ENCODE results near the gene KCNQ2.

KCNQ2 gene

DNA sequence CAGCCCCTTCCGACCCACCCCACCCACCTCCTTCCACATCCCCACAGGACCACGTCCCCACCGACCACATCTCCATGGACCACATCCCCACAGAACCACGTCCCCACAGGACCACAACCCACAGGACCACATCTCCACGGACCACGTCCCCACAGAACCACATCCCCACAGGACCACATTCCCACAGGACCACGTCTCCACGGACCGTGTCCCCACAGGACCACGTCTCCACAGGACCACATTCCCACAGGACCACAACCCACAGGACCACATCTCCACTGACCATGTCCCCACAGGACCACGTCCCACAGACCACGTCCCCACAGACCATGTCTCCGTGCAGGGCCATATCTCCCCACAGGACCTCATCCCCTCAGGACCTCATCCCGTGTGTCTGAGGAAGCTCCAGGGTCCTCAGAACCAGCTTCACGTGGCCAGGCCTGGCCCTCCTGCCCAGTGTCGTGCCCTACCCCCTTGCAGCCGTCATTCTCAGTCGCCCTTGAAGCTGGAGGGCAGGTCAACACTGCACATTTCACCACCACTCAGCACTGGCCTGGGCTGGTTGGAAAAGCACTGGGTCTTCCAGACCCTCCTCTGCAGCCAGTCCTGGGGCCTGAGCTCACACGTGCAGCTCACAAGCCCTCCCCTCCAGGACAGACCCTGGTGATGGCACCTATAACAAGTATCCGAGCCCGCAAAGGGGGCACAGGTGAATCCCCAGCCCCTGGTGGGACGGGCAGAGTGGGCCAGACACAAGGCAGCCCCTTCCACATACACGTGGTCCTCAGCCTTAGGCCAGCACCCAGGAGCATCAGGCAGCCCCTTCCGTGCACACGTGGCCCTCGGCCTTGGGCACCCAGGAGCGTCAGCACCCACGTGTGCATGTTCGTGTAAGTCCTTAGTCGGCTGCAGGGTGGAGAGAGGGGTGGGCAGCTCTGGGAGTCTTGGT, 115.2 kb downstream of the KCNQ2 start:
- no peak for DNase-seq (ENCODE audit: low read depth in 2 of 2)

DNA sequence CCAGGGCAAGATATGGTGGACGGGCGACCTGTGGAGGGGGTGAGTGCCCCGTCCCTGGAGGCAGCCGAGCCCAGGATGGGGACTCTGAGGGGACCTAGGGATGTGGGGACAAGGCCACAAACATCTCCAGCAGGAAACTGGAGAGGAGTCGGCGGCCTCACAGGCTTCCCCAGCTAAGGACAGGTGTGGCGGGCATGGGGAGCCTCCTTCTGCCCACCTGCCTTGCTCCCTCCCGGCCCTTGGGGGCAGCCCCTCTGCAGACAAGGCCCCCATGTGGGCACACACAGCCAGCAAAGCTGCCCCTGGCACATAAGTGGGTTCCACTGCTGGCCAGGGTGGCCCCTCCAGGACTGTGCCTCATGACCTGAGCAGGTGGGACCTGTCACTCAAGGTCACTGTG, 115.9 kb downstream of the KCNQ2 start:
- no peak for DNase-seq (ENCODE audit: low read depth in 2 of 2)

DNA sequence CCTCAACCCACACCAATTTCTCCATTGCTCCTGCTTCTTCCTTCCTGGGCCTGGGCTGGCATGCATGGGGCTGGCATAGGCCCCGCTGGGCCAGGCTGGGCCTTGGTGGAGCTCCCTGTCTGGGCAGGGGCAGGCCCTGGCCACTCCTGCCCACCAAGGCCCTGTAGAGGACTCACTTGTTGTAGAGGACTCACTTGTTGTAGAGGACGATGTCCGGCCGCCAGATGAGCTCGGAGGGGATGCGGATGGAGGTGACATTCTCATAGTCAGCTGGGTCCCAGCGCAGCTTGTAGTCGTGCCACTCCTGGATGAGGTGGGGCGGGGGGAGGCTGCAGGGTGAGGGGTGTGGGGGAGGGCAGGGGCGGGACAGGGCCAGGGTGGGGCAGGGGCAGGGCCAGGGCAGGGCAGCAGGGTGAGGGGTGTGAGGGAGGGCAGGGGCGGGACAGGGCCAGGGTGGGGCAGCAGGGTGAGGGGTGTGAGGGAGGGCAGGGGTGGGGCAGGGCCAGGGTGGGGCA, 116.6 kb downstream of the KCNQ2 start:
- no peak for DNase-seq (ENCODE audit: low read depth in 2 of 2)

DNA sequence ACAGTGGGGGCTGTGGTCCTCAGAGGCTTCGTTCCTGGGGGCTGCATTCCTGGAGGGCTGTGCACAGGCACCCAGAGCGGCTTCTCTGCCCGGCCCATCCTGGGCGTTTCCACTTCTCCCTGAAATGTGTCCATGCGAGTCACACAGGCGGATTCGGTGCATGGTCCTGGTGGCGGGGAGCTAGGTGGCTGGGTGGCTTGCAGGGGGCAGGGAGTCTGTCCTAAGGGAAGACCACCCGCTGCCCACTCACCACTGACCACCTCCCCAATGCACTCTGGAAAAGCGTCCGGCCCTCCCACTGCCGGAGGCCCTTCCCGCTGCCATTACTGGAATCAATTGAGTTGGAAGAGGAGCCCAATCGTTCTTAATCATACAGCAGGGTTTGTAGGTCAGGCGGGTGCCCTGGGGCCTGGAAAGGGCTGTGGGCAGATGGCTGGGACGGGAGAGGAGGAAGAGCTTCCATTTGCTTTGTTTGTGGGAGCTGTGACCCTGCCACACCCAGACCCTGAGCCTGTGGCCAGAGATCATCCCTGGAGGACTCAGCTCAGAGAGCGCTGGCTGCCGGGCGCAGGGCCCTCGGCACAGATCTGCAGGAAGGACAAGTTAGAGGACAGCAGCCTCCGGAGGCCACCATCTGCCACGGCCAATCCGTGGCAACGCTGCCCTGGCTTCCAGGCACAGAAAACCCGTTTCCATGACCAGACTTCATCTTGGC, 117.7 kb downstream of the KCNQ2 start:
- no peak for DNase-seq (ENCODE audit: low read depth in 2 of 2)

DNA sequence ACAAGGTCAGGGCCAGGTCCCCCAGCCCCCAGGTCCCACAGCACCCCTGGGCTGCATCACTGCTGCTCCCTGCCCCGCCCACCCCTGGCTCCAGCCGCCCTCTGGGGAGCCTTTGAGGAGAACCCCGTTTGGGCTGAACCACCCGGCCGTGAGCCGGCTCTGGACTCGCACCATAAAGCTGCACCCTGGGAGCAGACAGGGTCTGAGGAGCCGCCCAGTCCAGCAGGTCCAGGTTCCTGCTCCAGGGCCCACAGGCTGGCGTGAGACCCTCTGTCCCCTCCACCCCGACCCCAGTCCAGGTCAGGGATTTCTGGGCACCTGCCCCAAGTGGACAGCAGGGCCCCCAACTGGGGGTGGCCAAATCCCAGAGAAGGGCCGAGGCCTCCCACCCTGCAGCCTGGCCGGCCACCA, 119.6 kb downstream of the KCNQ2 start:
- no peak for DNase-seq (ENCODE audit: low read depth in 2 of 2)

DNA sequence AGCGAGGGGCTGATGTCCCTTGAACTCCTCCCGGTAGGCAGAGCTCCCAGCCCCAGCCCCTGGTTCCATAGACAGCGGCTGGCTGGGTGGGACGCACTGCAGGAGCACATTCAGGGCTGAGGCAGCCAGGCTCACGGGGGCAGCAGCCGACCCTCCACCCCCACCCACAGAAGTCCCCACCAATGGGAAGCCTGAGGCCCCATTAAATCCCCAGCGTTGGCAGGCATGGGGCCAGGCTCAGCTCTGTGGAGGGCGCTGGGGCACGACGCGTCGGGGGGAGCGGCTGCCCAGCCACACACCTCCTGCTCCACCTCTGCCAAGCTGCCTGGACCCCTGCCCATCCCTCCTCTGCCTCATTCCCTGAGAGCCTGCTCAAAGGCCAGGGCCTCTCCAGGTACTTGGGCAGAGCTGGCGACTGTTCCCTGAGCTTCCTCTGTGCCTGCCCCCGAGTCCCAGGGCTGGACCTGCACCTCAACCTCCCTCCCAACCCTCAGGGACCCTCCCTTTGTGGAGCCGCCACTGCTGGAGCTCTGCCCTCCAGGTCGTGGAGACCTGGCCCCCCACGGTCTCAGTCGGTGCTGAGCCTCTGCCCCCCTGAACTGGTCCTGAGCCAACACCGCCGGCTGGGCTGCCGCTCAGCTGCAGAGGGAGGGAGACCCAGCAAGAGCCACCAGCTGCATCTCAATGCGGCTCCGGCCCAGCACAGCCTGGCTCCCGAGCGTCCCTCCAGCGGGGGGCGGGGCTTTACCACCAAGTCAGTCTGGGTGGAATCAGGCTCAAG, 120.5 kb downstream of the KCNQ2 start:
- no peak for DNase-seq (ENCODE audit: low read depth in 2 of 2)

DNA sequence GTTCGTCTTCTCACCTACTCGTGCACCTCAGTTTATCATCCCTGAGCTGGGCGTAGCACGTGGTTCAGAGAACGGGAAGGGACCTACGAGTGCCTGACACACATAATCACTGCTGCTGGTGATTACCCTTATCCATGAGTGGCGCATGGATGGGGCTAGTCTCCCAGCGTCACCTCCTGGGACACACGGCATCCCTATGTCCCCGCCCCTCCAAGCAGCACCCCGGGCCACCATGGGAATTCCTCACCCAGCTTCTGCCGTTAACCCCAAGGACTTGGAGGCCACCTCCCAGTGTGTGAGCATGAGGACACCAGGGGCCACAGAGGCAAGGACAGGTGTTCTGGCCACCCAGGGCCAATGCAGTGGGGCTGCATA, 121.1 kb downstream of the KCNQ2 start:
- DNase-seq (ENCODE audit: low read depth in 2 of 2), result no peak

DNA sequence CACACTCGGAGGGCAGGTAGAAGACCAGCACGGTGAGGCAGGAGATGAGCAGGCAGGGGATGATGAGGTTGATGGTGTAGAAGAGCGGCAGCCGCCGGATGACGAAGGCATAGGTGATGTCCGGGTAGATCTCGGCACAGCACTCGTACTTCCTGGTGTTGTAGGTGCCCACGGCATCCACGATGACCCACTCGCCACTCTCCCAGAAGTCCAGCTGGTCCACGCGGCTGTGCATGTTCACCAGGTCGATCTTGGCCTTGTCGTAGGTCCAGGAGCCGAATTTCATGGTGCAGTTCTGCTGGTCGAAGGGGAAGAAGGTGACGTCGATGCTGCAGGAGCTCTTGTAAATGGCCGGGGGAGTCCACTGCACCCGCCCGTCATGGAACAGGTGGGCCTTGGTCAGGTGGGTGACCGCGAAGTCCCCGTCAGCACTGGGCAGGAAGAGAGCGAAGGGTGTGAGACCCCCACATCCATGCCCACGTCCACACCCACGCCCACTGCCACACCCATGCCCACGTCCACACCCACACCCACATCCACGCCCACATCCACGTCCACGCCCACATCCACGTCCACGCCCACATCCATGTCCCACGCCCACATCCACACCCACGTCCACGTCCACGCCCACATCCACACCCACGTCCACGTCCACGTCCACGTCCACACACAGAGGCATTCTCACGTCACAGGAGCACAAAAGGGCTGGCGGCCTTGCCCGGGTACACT, 121.7 kb downstream of the KCNQ2 start:
- no peak for DNase-seq (ENCODE audit: low read depth in 2 of 2)

Data from stimulated activated CD4-positive, alpha-beta T cell treated with anti-CD3 and anti-CD28 coated beads, Interleukin-1b, Interleukin-23, amount 100 ng/mL, for 4 hours (primary cell).